Adipose tissue (tissue), 3 donors: ENCODE data around the gene BTBD16. TPM values are rescaled to one million over a fixed set of nuclear protein-coding genes. Genes with fewer than 3 reads are reported as not detected.

Experiments used
- H3K27ac ChIP-seq: one replicate; pipeline ENCODE4 v1.5.1; 2013; ENCODE audit warnings: low read depth, low read length
- WGBS, 3 donors: extraction: QIAGEN DNeasy Blood & Tissue Kit; methylation state at CpG; one replicate each; pipeline ENCODE4 v1.1.7; 2013; 5-methylcytosine and 5-hydroxymethylcytosine counted together
- polyA plus RNA-seq, 3 donors: library from polyadenylated mRNA; stranded (reverse); fragments of 200-250 nt; gene quantifications; one replicate each; pipeline ENCODE4 v1.2.3, GENCODE V29; 2013
- donor health status: healthy with polysubstance abuse.
- donor health status: Bipolar disorder and iron deficiency.
- donor health status: healthy.

BTBD16 gene
- polyA plus RNA-seq, 3 donors, result 0.04 to 0.34 (median 0.07) TPM

GRCh38 chr10:122347170-122347841 is 76.2 kb downstream of the BTBD16 start:
- H3K27ac ChIP-seq, result no peak overlapping the region
- WGBS, 3 donors, result 77 to 93% (median 82%) methylated on average over 8 of the region's 8 CpGs

- 84 to 88% (median 84%) methylated on average over 4 of the region's 4 CpGs for WGBS, 3 donors
- H3K27ac ChIP-seq, result no peak overlapping the region
Observed at GRCh38 chr10:122348512-122348911, 77.4 kb downstream of the BTBD16 start.

GRCh38 chr10:122348935-122349361 is 77.9 kb downstream of the BTBD16 start:
- H3K27ac ChIP-seq, result no peak overlapping the region
- 78 to 80% (median 79%) methylated on average over 7 of the region's 7 CpGs for WGBS, 3 donors

GRCh38 chr10:122349758-122350369 is 78.8 kb downstream of the BTBD16 start:
- no peak overlapping the region for H3K27ac ChIP-seq
- WGBS, 3 donors, result 76 to 85% (median 81%) methylated on average over 3 of the region's 3 CpGs

GRCh38 chr10:122350893-122351292 is 79.8 kb downstream of the BTBD16 start:
- 63 to 83% (median 70%) methylated on average over 12 of the region's 12 CpGs for WGBS, 3 donors
- H3K27ac ChIP-seq, result no peak overlapping the region

- 67 to 72% (median 68%) methylated on average over 8 of the region's 8 CpGs for WGBS, 3 donors
- no peak overlapping the region for H3K27ac ChIP-seq
Observed at GRCh38 chr10:122352817-122353525, 81.9 kb downstream of the BTBD16 start.

GRCh38 chr10:122354383-122354782 is 83.3 kb downstream of the BTBD16 start:
- WGBS, 3 donors, result 80 to 91% (median 81%) methylated on average over 2 of the region's 2 CpGs
- no peak overlapping the region for H3K27ac ChIP-seq

- H3K27ac ChIP-seq, result no peak overlapping the region
- WGBS, 3 donors, result 90 to 92% (median 91%) methylated on average over 4 of the region's 4 CpGs
Observed at GRCh38 chr10:122357685-122358084, 86.6 kb downstream of the BTBD16 start.

- 85 to 90% (median 89%) methylated on average over 2 of the region's 2 CpGs for WGBS, 3 donors
Observed at GRCh38 chr10:122359621-122360020, 88.5 kb downstream of the BTBD16 start.

GRCh38 chr10:122361046-122361445 is 90.0 kb downstream of the BTBD16 start:
- 85 to 100% (median 98%) methylated on average over 1 of the region's 1 CpG for WGBS, 3 donors
- H3K27ac ChIP-seq, result no peak overlapping the region

More at GRCh38 chr10:122359621-122360020, 88.5 kb downstream of the BTBD16 start:
- H3K27ac ChIP-seq, result no peak overlapping the region

- WGBS, 3 donors, result 81 to 93% (median 89%) methylated on average over 4 of the region's 4 CpGs
- no peak overlapping the region for H3K27ac ChIP-seq
Observed at GRCh38 chr10:122362031-122362592, 91.0 kb downstream of the BTBD16 start.

GRCh38 chr10:122362621-122363020 is 91.5 kb downstream of the BTBD16 start:
- 31 to 39% (median 35%) methylated on average over 2 of the region's 2 CpGs for WGBS, 3 donors
- no peak overlapping the region for H3K27ac ChIP-seq

GRCh38 chr10:122363311-122363710 is 92.2 kb downstream of the BTBD16 start:
- 94 to 97% (median 96%) methylated on average over 2 of the region's 2 CpGs for WGBS, 3 donors
- no peak overlapping the region for H3K27ac ChIP-seq

GRCh38 chr10:122363722-122364463 is 92.8 kb downstream of the BTBD16 start:
- 62 to 83% (median 73%) methylated on average over 6 of the region's 6 CpGs for WGBS, 3 donors
- no peak overlapping the region for H3K27ac ChIP-seq

- no peak overlapping the region for H3K27ac ChIP-seq
- 57 to 61% (median 60%) methylated on average over 13 of the region's 13 CpGs for WGBS, 3 donors
Observed at GRCh38 chr10:122368502-122369254, 97.6 kb downstream of the BTBD16 start.

GRCh38 chr10:122373108-122373507 is 102.0 kb downstream of the BTBD16 start:
- WGBS, 3 donors, result 71 to 79% (median 76%) methylated on average over 4 of the region's 4 CpGs
- no peak overlapping the region for H3K27ac ChIP-seq

GRCh38 chr10:122373721-122374120 is 102.6 kb downstream of the BTBD16 start:
- WGBS, 3 donors, result 3 to 15% (median 6%) methylated on average over 13 of the region's 13 CpGs

More at GRCh38 chr10:122373721-122374120, 102.6 kb downstream of the BTBD16 start:
- H3K27ac ChIP-seq, result no peak overlapping the region
